Daoy (cell line): Measurements from ENCODE around the gene BTBD6. TPM values are rescaled to one million over a fixed set of nuclear protein-coding genes. Genes with fewer than 3 reads are reported as not detected.

ENCODE experiments used
- DNase-seq: peaks from one replicate; pipeline ENCODE4 v3.0.0-alpha.2; 2015; ENCODE audit warnings: low read depth
- total RNA-seq: library from RNA; depleted of rRNA; stranded (reverse); fragments of >200 nt; shearing (Covaris generic); gene quantifications from 2 replicates; pipeline ENCODE4 v1.2.3, GENCODE V29; 2014; rRNA removed

BTBD6 gene
- total RNA-seq = 43.3 and 51.3 TPM in 2 replicates

DNA sequence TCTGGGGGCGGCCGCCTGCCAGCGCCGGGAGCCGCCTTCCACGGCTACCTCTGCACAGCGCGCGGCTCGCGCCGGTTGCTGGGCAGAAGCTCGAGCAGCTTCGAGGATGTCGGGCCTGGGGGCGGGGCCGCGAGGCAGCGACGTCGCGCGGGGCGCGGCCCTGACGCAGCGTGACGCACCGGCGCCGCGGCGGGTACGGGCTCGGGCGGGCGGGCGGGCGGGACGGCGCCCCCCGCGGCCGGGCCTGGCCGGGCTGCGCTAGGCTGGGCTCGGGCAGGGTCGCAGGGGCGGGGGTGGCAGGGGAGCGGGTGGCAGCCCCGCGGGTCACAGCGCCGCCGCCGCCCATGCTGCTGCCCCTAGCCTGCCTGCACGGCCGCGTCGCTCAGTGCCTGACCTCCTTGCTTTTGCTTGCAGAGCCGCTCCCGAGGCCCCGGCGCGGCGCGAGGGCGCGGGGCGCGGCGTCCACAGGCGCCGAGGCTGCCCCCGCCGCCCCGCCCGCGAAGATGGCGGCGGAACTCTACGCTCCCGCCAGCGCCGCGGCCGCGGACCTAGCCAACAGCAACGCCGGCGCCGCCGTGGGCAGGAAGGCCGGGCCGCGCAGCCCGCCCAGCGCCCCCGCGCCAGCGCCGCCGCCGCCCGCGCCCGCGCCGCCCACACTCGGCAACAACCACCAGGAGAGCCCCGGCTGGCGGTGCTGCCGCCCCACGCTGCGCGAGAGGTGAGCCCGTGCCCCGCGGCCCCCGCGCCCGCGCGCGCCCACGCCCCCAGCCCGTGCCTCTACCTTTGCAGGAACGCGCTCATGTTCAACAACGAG lies at the start of gene BTBD6:
Gene BTBD6 (plus strand): TSS at position 166 of the 814 bp plus-strand sequence. CDS start 179 bp downstream, at position 345.
- DNase-seq = peak; percentile 94

DNA sequence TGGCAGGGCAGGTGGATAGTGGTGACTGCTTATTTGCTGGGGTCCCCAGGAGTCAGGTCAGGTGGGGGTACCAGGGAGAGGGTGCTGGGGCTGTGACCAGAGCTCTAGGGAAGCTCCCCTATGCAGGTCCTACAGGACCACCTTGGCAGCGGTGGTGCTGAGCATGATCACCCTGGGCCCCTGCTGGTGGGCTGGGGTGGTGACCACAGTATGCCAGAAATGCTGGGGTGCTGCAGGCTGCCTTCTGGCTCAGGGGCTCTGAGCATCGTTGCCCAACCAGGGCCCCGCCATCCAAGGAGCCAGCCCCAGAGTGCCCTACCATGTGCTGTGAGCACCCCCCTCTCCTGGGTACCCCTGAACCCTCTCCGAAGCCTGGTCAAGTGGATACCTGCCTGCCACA lies 49.7 kb upstream of the BTBD6 start:
- DNase-seq = no peak

DNA sequence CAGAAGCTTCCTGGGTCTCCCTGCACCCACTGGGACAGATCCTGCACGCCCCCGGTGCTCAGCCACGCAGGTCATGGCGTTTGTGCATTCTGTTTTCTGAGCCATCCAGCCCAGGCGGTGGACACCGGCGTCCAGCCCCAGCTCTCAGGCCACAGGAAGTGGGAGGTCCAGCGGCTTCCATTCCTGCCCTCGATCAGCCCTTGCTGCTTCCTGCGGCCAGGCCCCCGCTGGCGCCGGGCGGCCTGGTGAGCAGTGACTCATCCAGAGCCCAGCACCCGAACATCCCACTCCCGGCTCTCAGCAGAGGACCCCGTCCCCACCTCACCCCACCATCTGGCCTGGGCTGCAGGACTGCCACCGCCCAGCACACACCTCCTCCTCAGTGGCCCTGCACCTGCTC lies 49.2 kb upstream of the BTBD6 start:
- DNase-seq = peak; percentile 69

DNA sequence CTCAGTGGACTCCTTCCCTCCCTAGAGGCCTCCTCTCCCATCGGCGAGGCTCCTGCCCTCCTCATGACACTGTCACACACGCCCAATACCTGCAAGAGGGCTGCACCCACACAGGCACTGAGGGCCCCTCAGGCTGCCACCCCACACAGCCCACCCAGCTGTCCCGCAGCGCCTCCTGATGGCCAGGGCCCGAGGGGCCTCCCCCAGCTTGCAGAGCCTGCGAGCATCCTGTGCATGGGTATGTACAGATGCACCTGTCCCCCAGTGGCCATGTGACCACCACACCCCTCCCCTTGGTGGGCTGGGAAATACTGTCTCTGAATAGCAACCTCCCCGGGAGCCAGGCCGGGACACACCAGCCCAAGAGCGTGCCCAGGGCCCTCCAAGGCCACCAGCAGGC lies 48.3 kb upstream of the BTBD6 start:
- DNase-seq = no peak

DNA sequence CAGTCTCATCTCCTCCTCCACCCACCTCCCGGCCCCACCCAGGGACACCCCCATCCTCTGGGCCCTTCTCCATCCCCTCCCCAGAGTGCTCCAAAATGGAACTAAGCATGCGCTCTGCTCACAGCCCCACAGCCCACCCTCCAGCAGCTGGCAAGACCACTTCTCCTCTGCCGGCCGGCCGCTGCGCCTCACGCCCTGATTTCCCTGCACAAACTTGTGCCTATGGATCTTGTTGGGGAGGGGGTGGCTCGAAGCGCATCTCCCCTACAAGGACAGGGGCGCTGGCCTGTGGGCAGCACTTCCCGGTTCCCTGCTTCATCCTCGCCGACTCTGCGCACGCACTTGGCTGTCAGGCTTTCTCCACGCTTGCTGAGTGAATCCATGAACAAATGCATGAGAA lies 47.7 kb upstream of the BTBD6 start:
- no peak for DNase-seq

DNA sequence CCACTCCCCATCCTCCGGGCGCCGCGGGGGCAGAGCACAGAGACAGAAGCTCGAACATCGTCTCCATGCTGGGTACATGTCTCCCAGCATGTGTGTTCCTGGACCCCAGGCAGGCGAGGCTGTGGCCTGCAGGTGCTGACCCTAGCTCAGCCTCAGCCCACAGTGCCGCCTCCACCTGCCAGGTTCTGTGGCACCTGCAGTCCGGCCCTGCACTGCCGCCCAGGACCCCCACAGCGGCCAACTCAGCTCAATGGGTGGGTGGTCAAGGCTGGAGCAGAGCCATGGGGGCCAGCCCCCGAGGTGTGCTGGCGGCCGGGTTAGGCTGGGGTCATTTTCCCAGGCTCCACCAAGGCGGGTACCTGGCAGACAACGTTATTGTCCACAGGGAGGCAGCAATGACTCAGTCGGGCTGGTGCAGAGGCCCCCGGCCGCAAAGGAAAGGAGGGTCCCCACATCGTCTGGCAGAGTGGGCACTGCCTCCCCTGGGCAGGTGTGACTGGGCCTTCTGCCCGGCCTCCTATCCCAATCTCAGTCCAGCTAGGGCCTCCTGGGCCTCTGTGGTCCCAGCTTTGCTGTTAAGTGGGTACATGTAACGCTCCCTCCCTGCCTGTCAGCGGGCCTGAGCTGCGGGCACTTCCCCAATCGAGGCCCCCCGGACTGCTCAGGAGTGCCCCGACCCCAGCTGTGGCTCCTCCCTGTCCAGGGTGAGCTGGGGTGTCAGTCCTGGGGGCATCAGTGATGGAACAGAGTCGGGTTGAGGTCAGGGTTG lies 47.0 kb upstream of the BTBD6 start:
- no peak for DNase-seq

DNA sequence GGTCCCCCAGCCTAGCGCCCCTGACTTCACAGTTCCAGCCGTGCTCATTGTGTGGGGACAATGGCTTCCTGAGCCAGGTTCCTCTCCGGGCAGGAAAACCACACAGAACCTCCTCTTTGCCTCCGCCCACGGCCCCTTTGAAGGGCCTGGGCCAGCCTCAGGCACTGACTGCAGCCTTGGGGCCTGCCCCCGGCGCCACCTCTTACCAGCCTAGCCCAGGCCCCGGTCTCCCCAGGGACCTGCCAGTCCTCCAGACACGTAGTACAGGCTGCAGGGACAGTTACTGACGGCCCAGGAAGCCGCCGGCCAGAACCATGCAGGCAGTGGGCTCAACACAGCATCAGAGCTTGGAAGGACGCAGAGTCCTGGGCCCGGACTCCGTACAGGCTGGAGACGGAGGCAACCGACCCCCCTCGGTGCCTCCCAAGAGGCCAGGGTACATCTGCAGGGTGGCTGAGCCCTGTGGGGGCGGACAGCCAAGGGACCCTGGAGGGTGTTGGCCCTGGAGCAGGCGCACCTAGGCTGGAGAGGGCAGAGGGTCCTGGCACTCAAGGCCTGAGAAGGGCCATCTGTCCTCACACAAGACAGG lies 46.3 kb upstream of the BTBD6 start:
- DNase-seq = peak; percentile 50

DNA sequence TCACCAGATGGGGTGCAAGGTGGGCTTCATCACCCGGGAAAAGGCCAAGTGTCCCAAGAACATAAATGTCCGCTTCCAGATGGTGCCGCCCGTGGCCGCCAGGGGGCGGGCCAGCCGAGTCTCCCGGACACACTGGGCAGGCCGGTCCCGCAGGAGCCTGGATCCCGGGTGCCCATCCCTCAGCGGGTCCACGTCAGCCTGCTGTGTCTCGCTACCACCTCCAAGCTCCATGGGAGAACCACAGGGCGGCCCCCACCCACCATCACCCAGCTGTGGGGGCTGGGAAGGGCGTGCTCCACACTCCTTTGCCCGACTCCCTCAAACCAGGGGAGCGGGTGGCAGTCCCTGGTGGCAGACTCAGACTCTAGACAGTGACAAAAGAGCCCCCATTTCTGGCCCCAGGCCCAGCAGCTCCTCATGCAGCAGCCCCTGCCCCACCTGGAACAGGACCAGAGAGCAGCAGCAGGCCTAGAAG lies 45.2 kb upstream of the BTBD6 start:
- peak; percentile 75 for DNase-seq

DNA sequence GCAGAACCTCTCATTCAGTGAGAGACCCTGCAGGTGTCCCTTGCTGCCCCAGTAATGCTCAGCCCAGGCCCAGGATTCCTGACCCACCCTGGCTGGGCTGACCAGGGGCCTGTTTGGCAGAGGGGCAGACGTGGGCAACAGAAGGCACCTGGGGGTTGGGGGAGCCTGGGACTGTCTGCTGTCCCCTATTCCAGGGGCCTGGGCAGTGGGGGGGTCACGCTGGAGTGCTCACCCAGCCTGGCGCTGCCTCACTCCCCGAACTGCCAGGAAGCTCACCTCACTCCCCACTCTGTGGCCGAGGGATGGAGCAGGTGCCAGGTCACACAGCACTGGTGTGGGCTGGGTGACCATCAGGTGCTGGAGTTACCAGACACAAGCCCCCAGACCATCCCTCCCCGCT lies 44.6 kb upstream of the BTBD6 start:
- no peak for DNase-seq

DNA sequence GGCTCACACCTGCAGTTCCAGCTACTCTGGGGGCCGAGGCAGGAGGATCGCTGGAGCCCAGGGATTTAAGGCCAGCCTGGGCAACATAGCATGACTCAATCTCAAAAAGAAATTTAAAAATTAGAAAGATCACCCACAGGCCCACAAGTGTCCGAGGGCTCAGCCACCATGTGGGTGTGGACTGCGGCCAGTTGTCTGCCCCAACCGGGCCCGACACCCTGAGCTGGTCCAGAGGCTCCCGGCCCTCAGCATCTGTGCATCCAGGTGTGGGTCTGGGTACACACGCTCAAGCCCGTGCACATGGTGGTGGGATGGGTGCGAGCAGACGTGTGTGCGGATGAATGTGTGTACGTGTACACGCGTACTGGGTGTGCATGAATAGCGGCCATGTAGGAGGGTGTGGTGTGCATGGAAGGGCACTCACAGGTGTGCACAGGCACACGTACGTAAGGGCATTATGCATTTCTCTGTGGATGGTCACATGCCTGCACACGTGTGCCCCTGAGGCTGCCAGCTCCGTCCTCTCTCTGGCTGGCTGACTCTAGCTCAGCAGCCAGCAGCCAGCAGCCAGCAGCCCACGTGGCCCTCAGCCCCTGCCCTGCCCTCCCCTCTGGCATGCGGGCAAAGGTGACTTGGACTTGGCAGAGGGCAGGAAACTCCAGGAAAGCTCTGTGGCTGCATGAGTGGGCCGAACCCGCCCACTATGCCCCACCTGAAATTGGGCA lies 44.0 kb upstream of the BTBD6 start:
- peak; percentile 73 for DNase-seq

DNA sequence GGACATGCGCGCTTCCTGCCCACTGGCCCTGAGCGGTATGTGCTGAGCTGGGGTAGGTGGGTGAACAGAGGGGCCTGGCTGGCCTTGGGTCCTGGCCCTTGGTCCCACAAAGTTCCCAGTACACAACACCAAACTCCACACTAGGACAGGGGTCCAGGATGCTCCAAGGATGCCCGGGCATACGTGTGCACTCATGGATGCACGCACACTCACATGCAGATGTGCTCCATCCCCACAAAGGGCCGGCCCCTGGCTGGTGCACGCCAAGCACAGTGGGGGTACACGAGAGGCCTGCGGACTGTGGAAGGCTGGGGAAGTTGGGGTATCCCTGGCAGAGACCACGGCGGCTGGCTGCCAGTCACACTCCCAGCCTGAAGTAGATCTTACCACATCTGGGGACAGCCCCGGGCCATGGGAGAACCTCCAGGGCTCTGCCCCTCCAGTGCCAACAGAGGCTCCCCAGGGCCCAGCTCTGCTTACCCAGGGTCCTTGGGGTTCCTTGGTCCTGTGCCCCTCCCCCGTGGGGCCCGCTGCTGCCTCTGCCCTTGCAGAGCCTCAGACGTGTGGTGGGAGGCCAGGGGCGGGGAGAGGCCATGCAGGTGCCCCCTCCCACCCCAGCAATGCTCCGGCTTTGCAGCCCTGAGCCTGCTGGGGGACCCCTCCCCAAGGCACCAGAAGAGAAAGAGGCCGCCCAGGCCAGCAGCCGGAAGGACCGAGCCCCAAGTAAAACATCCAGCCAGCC lies 43.2 kb upstream of the BTBD6 start:
- no peak for DNase-seq

DNA sequence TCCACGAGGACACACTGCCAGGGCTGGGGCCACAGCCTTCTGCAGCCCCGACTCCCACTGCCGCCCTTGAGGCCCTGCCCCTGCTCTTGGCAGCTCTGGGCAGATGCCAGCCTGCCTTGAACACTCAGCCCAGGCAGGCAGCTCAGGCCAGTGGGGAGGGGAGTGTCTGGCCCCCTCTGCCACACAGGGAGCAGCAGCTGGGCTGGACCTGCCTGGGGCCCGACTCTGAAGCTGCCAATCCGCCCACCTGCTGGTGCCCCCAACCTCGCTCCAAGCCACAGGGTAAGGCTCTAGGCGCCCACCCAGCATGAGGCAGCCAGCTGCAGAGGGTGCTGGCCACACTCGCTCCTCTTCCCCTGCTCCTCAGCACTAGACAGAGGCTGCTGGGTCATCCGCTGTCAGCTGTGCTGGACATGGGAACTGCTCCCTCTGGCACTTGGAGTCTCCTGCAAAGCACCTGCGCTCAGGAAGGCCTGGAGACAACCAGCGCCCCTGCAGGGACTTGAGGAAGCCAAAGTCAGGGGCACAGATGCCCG lies 42.6 kb upstream of the BTBD6 start:
- DNase-seq = no peak

DNA sequence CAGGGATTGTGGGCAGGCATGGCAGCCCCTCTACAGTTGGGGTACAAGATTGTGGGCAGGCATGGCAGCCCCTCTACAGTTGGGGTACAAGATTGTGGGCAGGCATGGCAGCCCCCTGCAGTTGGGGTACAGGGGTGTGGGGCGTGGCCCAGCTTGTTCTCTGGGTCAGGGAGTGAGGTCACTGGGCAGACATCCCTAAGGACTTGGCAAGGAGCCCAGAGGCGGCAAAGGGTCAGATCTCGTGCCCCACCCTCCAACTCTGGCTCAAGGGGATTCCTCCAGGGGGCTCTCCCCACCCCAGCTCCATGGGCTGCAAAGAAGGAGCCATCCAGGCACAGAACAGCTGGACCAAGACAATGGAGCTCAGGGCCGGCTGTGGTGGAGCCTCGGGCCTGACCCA lies 41.5 kb upstream of the BTBD6 start:
- DNase-seq = no peak

DNA sequence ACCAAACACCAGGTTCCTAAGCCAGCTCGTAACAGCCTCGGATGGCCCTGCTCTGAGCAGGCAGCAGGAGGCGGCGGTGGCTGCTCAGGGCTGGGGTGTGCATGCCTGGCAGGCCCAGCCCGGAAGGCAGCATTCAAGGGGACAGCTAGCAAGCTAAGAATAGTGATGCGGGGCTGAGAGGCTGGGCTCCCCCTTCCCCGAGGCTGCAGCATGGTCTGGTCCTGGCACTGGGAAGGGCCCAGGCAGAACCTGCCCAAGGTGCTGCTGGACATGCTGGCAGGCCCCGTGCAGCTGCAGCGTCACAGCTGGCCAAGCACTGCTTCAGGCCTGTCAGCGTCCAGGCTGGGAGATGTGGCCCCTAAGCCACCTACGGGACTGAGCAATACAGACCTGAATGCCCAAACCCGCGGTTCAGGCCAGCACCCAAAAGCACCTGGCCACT lies 40.9 kb upstream of the BTBD6 start:
- no peak for DNase-seq

DNA sequence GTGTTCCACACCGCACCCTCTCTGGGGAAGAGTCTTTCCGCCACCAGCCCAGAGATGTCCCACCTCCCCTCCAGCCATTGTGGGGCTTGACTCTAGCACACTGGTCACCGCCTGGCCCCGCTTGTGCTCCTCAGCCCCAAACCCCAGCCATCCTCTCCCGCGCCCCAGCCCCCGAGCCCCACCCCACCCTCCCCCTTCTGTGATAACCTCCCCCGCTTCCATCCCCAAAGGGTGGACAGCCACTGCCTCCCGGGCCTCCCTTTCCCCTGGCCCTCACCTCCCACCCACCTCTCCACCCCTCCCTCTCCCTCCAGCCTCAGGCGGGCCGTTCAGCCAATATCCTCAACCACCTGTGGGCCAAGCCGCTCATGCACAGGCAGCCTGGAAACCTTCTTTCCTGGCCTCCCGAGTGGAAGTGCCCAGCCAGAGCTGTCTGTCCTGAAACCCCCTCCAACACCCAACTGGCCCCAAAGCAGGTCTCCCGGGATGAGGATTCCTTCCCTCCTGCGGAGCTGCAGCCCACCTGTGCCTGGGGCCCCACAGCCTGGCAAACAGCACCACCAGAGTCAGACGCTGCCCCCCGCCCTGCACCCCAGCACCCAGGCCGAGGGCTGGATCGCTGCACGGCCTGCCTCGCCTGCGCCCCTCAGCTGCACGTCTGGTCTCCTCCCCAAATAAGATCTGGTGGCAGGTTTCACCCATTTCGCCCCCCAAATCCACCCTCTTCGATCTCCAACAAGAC lies 40.2 kb upstream of the BTBD6 start:
- no peak for DNase-seq

DNA sequence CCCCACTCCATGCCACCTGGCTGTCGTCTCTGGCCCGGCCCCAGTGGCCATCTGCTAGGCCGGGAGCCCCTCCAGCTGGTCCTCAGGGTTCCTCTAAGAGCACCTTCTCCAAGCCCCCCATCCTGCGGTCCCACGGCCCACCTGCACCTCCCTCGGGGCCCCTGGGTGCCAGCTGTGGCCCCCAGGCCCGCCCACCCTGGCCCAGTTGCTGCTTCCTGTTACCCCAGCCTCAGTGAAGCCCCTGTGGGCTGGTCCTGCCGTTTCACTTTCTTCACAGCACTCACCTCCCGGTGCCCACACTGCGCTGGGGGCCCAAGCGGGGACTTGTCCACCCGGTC lies 39.6 kb upstream of the BTBD6 start:
- DNase-seq = no peak

DNA sequence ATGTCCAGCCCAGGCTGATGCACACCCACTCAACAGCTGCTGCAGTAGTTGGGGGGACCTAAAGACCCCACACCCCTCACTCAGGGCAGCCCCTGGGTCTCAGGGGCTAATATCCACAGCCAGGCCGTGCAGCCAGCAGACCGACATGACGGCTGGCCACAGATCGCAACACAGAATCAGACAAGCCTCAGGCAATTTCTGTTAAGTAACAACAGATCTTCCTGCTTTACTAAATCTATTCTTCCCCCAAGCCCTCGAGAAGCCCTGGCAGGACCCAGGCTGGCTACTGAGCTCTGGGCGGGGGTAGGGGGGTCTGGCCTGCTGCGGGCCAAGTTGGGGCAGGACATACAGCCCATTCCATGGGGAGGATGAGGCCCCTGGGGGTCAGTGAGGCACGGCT lies 39.2 kb upstream of the BTBD6 start:
- DNase-seq = no peak

DNA sequence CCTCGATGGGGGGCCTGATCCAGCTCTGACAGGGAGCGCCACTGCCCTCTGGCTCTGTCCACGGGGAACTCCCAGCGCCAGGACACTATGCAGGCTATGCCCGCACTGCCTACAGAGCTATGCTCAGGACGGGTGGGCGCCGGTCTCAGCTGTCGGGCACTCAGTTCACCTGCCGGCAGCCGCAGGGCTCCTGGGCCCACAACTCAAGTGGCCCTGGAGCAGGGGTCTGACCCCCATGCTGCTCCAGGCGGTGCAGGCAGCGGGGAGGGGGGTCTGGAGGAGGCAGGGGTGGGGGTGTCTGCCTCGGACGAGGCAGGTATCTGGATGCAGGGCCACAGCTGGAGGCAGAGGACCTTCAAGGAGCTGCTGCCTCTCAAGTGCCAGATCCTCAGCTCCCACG lies 38.7 kb upstream of the BTBD6 start:
- no peak for DNase-seq

DNA sequence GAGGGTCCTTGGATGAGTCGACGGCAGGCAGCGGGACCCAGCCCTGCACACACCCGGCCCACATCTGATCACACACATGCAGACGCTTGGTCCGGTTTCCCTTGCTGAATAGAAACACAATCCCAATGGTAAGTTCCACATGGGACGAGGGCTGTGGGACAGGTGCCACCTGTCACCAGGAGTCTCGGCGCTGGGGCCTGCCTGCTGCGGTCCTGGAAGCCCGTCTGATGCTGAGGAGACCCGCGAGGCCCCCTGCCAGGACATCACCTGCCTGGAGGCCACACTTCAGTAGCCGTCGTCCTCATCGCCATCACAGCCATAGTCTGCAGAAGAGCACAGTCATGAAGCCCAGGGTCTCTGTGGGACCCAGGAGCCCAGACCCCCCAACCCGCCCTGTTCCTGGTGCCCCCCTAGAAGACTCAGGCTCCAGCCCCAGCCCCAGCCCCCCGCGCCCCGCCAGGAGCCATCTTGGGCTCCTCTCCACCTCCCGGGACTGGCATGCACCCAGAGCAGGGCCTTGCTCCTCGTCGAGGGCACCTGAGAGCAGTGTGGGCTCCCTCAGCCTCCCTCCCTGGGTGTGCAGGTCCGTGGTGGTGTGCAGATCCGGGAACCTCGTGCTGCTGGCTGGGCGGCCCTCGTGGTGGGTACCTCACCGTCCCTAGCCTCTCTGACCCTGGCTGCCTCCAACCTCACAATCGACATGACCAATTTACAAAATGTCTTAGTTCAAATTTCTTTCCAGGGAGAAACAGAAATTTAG lies 37.9 kb upstream of the BTBD6 start:
- DNase-seq = no peak
